HG03565 (cell line): ENCODE data around the gene TOX2.

Experiments used
- ATAC-seq: cut with Tn5 transposase; IDR thresholded peaks from one replicate; pipeline ENCODE4 v1.9.1; 2021; ENCODE audit warnings: mild to moderate bottlenecking, moderate library complexity; ENCODE audit not compliant: unreplicated experiment

TOX2 gene

GRCh38 chr20:44073011-44073674 lies 158.5 kb downstream of the TOX2 start:
- no peak for ATAC-seq

- no peak for ATAC-seq
Observed at GRCh38 chr20:44073675-44074071, 159.0 kb downstream of the TOX2 start.

- no peak for ATAC-seq
Observed at GRCh38 chr20:44074252-44075151, 159.8 kb downstream of the TOX2 start.

GRCh38 chr20:44075191-44075949 lies 160.7 kb downstream of the TOX2 start:
- no peak for ATAC-seq

- ATAC-seq = no peak
Observed at GRCh38 chr20:44075950-44076232, 161.2 kb downstream of the TOX2 start.

- ATAC-seq = no peak
Observed at GRCh38 chr20:44079291-44079690, 164.6 kb downstream of the TOX2 start.

GRCh38 chr20:44080064-44080463 lies 165.4 kb downstream of the TOX2 start:
- no peak for ATAC-seq

- peak; percentile 63 for ATAC-seq
Observed at GRCh38 chr20:44080646-44081267, 166.1 kb downstream of the TOX2 start.

- ATAC-seq = no peak
Observed at GRCh38 chr20:44081476-44081875, 166.8 kb downstream of the TOX2 start.

- ATAC-seq = no peak
Observed at GRCh38 chr20:44081888-44082287, 167.2 kb downstream of the TOX2 start.

GRCh38 chr20:44083220-44083933 lies 168.7 kb downstream of the TOX2 start:
- no peak for ATAC-seq

- ATAC-seq = no peak
Observed at GRCh38 chr20:44084439-44084838, 169.8 kb downstream of the TOX2 start.

GRCh38 chr20:44084891-44085290 lies 170.2 kb downstream of the TOX2 start:
- ATAC-seq = no peak

GRCh38 chr20:44085616-44086434 lies 171.2 kb downstream of the TOX2 start:
- no peak for ATAC-seq

GRCh38 chr20:44087051-44087856 lies 172.6 kb downstream of the TOX2 start:
- no peak for ATAC-seq

GRCh38 chr20:44087857-44088120 lies 173.1 kb downstream of the TOX2 start:
- ATAC-seq = no peak

GRCh38 chr20:44089987-44090674 lies 175.5 kb downstream of the TOX2 start:
- no peak for ATAC-seq

- no peak for ATAC-seq
Observed at GRCh38 chr20:44091026-44091425, 176.4 kb downstream of the TOX2 start.
